Right lobe of liver (tissue), 6 donors: ENCODE results near the gene LHFPL6. TPM values are rescaled to one million over a fixed set of nuclear protein-coding genes. Genes with fewer than 3 reads are reported as not detected.

ENCODE experiments used
- ATAC-seq, 4 donors: fragments of 200-7000 bp; cut with Tn5 transposase; one replicate each; pipeline ENCODE4 v1.9.1; 2020; ENCODE audit warnings: mild to moderate bottlenecking in 4 of 4, moderate library complexity in 4 of 4
- DNase-seq, 3 donors: peaks; one replicate each; pipeline ENCODE4 v3.0.0-alpha.2; 2020
- H3K27ac ChIP-seq, 3 donors: fragments of 200-600 bp; one replicate each; pipeline ENCODE4 v1.8.0; 2022
- H3K27me3 ChIP-seq, 2 donors: fragments of 200-600 bp; one replicate each; pipeline ENCODE4 v1.8.0; 2022
- H3K36me3 ChIP-seq, 4 donors: fragments of 200-600 bp; sonication (generic) in 1 of 4; one replicate each; pipeline versions ENCODE4 v1.5.1 to v1.8.0; 2017 to 2022; ENCODE audit warnings: control low read depth in 1 of 4
- H3K4me1 ChIP-seq, 4 donors: fragments of 200-600 bp; sonication (generic) in 1 of 4; one replicate each; pipeline versions ENCODE4 v1.5.1 to v1.8.0; 2017 to 2022; ENCODE audit warnings: control low read depth in 1 of 4
- H3K4me3 ChIP-seq, 3 donors: fragments of 200-600 bp; one replicate each; pipeline ENCODE4 v1.8.0; 2022
- H3K9me3 ChIP-seq, 4 donors: fragments of 200-600 bp; sonication (generic) in 1 of 4; one replicate each; pipeline versions ENCODE4 v1.5.1 to v1.8.0; 2017 to 2022; ENCODE audit warnings: control low read depth in 1 of 4
- CTCF ChIP-seq, 4 donors: fragments of 200-600 bp in 3 of 4; fragments of 450-650 bp in 1 of 4; IDR thresholded peaks; one replicate each; pipeline versions ENCODE4 v1.5.1 to v1.8.0; 2016 to 2022; ENCODE audit warnings: antibody characterized with exemption in 4 of 4, mild to moderate bottlenecking in 2 of 4
- POLR2A ChIP-seq: fragments of 450-650 bp; IDR thresholded peaks from one replicate; pipeline ENCODE4 v1.6.1; 2017; ENCODE audit warnings: antibody characterized with exemption, mild to moderate bottlenecking
- WGBS: methylation state at CpG from one replicate; pipeline ENCODE4 v1.1.6; 2018; ENCODE audit warnings: low coverage, low lambda C conversion rate; ENCODE audit not compliant: insufficient coverage; ENCODE audit errors: missing lambda C conversion rate; 5-methylcytosine and 5-hydroxymethylcytosine counted together
- intact Hi-C, 2 donors: fragments of 100-400 bp; cut with DNase I; formaldehyde crosslinking; loops; one replicate each; pipeline versions ENCODE4 v1.11.2 to v1.14.1; 2022
- total RNA-seq, 6 experiments: library from RNA; depleted of rRNA in 2 of 6; stranded (reverse); fragments of >200 nt in 2 of 6; fragmentation: NEBNext Ultra II Directional in 3 of 6; extraction: Animal tissue kit (Norgen Biotek cat#: 25700) in 3 of 6; gene quantifications; one replicate each; pipeline versions ENCODE4 v1.1.0 to v1.2.4, GENCODE V29; 2016 to 2023
- donor health status: DM: no; HTN: yes; CAD: no.
- donor health status: DM: no; HTN: no; CAD: no.
- donor health status: DM: no; HTN: no; CAD: no.
- donor health status: DM: no; HTN: yes; CAD: no.
- donor health status: DM: no; HTN: yes; CAD: no.

LHFPL6 gene
- total RNA-seq, 6 experiments from 2014 or later: 3.0 to 8.4 (median 4.6) TPM

GRCh38 chr13:39452417-39452816 is 150.6 kb downstream of the LHFPL6 start:
- no peak overlapping the region for H3K27ac ChIP-seq
- peaks cover 0 to 8% (median 0%) of the 10 kb centered on the region in 4 donors for H3K4me1 ChIP-seq
- TF ChIP-seq POLR2A: no peak
- no peak for TF ChIP-seq CTCF (IDR thresholded peaks at IDR 0.05)
- ATAC-seq (peak in 1 of 4 donors; percentile 20), DNase-seq (no peak)
- 59% methylated on average over 3 of the region's 3 CpGs for WGBS
- H3K36me3 ChIP-seq: no peaks in the 10 kb centered on the region
- no peaks in the 10 kb centered on the region for H3K9me3 ChIP-seq
- no peaks in the 10 kb centered on the region for H3K27me3 ChIP-seq
- intact Hi-C loops: no loop called here
- H3K4me3 ChIP-seq: no peak overlapping the region

GRCh38 chr13:39451860-39452301 is 151.1 kb downstream of the LHFPL6 start:
- Histone ChIP-seq H3K27ac (no peak overlapping the region), H3K4me1 (peaks cover 0 to 8% (median 0%) of the 10 kb centered on the region in 4 donors), H3K27me3 (no peaks in the 10 kb centered on the region), H3K4me3 (no peak overlapping the region), H3K9me3 (no peaks in the 10 kb centered on the region), H3K36me3 (no peaks in the 10 kb centered on the region)
- intact Hi-C loops: no loop called here
- DNase-seq (peak in 1 of 3 donors; percentile 24), ATAC-seq (peak; percentile 56 to 83 (median 63))
- TF ChIP-seq POLR2A (no peak), CTCF (IDR thresholded peaks at IDR 0.05) (no peak)
- 39% methylated on average over 4 of the region's 4 CpGs for WGBS

- Histone ChIP-seq H3K4me1 (peaks cover 0 to 8% (median 0%) of the 10 kb centered on the region in 4 donors), H3K4me3 (no peak overlapping the region), H3K27me3 (no peaks in the 10 kb centered on the region), H3K9me3 (no peaks in the 10 kb centered on the region), H3K27ac (no peak overlapping the region), H3K36me3 (no peaks in the 10 kb centered on the region)
- DNase-seq (no peak), ATAC-seq (peak; percentile 26 to 61 (median 48))
- 29% methylated on average over 1 of the region's 1 CpG for WGBS
- intact Hi-C loops: no loop called here
- TF ChIP-seq CTCF (IDR thresholded peaks at IDR 0.05) (no peak), POLR2A (no peak)
Measured at GRCh38 chr13:39451301-39451700, 151.7 kb downstream of the LHFPL6 start.

GRCh38 chr13:39450176-39450575 is 152.8 kb downstream of the LHFPL6 start:
- no peak for DNase-seq
- Histone ChIP-seq H3K9me3 (no peaks in the 10 kb centered on the region), H3K4me1 (peaks cover 0 to 8% (median 0%) of the 10 kb centered on the region in 4 donors), H3K36me3 (no peaks in the 10 kb centered on the region), H3K27ac (no peak overlapping the region), H3K4me3 (no peak overlapping the region), H3K27me3 (no peaks in the 10 kb centered on the region)
- no peak for ATAC-seq
- intact Hi-C loops: no loop called here
- TF ChIP-seq POLR2A (no peak), CTCF (IDR thresholded peaks at IDR 0.05) (no peak)

- intact Hi-C loops: no loop called here
- Histone ChIP-seq H3K4me3 (no peak overlapping the region), H3K36me3 (no peaks in the 10 kb centered on the region), H3K4me1 (peaks cover 0 to 8% (median 0%) of the 10 kb centered on the region in 4 donors), H3K27ac (no peak overlapping the region), H3K27me3 (no peaks in the 10 kb centered on the region), H3K9me3 (no peaks in the 10 kb centered on the region)
- no peak for TF ChIP-seq POLR2A
- ATAC-seq (no peak), DNase-seq (no peak)
- WGBS: 64% methylated on average over 3 of the region's 3 CpGs
Measured at GRCh38 chr13:39448834-39449233, 154.2 kb downstream of the LHFPL6 start.
